NCI-H460 (cell line): ENCODE measurements around the gene NELL1. TPM values are rescaled to one million over a fixed set of nuclear protein-coding genes. Genes with fewer than 3 reads are reported as not detected.

Experiments used
- DNase-seq: peaks from one replicate; pipeline ENCODE4 v3.0.0-alpha.2; 2016; ENCODE audit warnings: low read depth; ENCODE audit errors: extremely low read depth
- total RNA-seq: library from RNA; depleted of rRNA; stranded (reverse); fragments of >200 nt; shearing (Covaris generic); gene quantifications from 2 replicates; pipeline ENCODE4 v1.2.3, GENCODE V29; 2014

NELL1 gene
- total RNA-seq, 1 experiment from 2014 or later = not detected

GRCh38 chr11:21529187-21529586 is 859.8 kb downstream of the NELL1 start:
- DNase-seq = no peak

GRCh38 chr11:21534288-21534687 is 864.9 kb downstream of the NELL1 start:
- no peak for DNase-seq

GRCh38 chr11:21537980-21538379 is 868.6 kb downstream of the NELL1 start:
- DNase-seq = no peak

GRCh38 chr11:21541187-21541751 is 871.9 kb downstream of the NELL1 start:
- DNase-seq = no peak

GRCh38 chr11:21543901-21544300 is 874.5 kb downstream of the NELL1 start:
- DNase-seq = no peak

- no peak for DNase-seq
These were observed 876.3 kb downstream of the NELL1 start for GRCh38 chr11:21545699-21546098.

- DNase-seq = no peak
These were observed 877.3 kb downstream of the NELL1 start for GRCh38 chr11:21546703-21547102.

- no peak for DNase-seq
These were observed 883.5 kb downstream of the NELL1 start for GRCh38 chr11:21552911-21553310.

GRCh38 chr11:21553795-21554194 is 884.4 kb downstream of the NELL1 start:
- DNase-seq = no peak

- no peak for DNase-seq
These were observed 884.9 kb downstream of the NELL1 start for GRCh38 chr11:21554284-21554683.

- no peak for DNase-seq
These were observed 887.5 kb downstream of the NELL1 start for GRCh38 chr11:21556926-21557325.

- DNase-seq = no peak
These were observed 891.1 kb downstream of the NELL1 start for GRCh38 chr11:21560466-21560975.

- DNase-seq = no peak
These were observed 892.2 kb downstream of the NELL1 start for GRCh38 chr11:21561581-21561980.

- DNase-seq = no peak
These were observed 894.7 kb downstream of the NELL1 start for GRCh38 chr11:21564095-21564494.

- DNase-seq = no peak
These were observed 895.7 kb downstream of the NELL1 start for GRCh38 chr11:21564833-21565682.

- no peak for DNase-seq
These were observed 897.2 kb downstream of the NELL1 start for GRCh38 chr11:21566521-21567117.

GRCh38 chr11:21567645-21568290 is 898.4 kb downstream of the NELL1 start:
- DNase-seq = no peak

GRCh38 chr11:21572210-21572609 is 902.8 kb downstream of the NELL1 start:
- no peak for DNase-seq

- DNase-seq = no peak
These were observed 913.4 kb downstream of the NELL1 start for GRCh38 chr11:21582791-21583190.

- no peak for DNase-seq
These were observed 919.4 kb downstream of the NELL1 start for GRCh38 chr11:21588754-21589153.

GRCh38 chr11:21602699-21603098 is 933.3 kb downstream of the NELL1 start:
- DNase-seq = no peak
